Left renal cortex interstitium (tissue), 4 donors: ENCODE measurements around the gene PCDH8. TPM values are rescaled to one million over a fixed set of nuclear protein-coding genes. Genes with fewer than 3 reads are reported as not detected.
A peak's percentile ranks its signal among the peaks of the same experiment; 100 is the strongest.
"Not testable (repeated sequence)": the region's sequence is repeated elsewhere in the genome, so short reads cannot be mapped to it uniquely, and the experiment has no call there.

Experiments
- DNase-seq, 4 donors: peaks; one replicate each; pipeline ENCODE4 v3.0.0-alpha.2; 2013; ENCODE audit warnings: low read depth in 4 of 4, low spot score in 2 of 4, missing footprints in 1 of 4
- polyA plus RNA-seq, 4 donors: library from polyadenylated mRNA; unstranded; fragments of 120-200 nt; gene quantifications; one replicate each; pipeline ENCODE4 v1.2.1, GENCODE V29; 2013; ENCODE audit not compliant: insufficient read length in 4 of 4

PCDH8 gene
- polyA plus RNA-seq, 4 donors: 0.09 to 0.18 TPM; not detected in 2

DNA sequence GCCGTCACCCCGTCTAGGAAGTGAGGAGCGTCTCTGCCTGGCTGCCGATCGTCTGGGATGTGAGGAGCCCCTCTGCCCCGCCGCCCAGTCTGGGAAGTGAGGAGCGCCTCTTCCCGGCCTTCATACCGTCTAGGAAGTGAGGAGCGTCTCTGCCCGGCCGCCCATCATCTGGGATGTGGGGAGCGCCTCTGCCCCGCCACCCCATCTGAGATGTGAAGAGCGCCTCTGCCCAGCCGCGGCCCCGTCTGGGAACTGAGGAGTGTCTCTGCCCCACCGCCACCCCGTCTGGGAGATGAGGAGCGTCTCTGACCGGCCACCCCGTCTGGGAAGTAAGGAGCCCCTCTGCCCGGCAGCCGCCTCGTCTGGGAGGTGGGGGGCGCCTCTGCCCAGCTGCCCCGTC is 30.6 kb downstream of the PCDH8 start:
- DNase-seq: not testable (repeated sequence)

DNA sequence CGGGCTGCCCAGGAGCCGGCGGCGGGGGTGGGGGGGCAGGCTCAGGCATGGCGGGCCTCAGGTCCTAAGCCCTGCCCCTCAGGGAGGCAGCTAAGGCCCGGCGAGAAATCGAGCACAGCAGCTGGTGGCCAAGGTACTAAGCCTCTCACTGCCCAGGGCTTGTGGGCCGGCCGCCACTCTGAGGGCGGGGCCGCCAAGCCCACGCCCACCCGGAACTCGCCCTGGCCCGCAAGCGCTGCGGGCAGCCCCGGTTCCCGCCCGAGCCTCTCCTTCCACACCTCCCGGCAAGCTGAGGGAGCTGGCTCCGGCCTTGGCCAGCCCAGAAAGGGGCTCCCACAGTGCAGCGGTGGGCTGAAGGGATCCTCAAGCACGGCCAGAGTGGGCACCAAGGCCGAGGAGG is 33.1 kb downstream of the PCDH8 start:
- DNase-seq: no peak

DNA sequence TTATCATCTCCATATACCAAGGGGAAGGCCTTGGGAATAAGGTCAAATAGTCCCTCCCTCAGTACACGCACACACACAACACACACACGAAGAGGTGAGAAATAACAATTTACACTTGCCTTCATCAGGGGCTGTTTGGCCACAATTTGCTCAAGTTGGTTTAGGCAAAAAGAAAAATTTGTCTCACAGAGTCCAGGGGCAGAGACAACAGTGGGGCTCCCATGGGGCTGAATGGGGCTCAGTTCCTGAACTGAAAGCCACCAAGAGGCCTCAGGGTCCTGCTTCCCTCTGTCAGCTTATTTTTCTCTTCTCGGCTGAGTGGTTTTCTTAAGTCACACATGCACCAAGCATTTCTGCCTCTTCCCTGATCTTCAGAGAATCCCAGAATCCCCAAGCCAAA is 35.5 kb downstream of the PCDH8 start:
- DNase-seq: no peak

DNA sequence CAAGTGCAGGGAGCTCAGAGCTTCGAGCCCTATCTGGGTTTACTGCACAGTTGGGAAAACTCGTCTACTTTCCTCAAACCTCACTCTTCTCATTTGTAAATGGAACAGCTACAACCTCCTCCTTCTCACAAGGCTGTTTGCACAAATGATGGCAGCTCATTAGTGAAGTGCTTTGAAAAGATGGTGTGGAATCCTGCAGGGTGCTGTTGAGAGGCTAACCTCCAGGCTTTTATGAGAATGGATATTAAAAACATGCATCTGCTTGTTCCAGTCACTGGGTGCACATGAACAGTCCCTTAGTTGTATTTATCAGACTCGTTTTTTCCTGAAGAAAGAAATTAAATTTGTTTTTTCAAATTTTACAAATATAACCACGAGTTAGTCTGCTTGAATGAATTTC is 36.6 kb downstream of the PCDH8 start:
- DNase-seq: no peak

DNA sequence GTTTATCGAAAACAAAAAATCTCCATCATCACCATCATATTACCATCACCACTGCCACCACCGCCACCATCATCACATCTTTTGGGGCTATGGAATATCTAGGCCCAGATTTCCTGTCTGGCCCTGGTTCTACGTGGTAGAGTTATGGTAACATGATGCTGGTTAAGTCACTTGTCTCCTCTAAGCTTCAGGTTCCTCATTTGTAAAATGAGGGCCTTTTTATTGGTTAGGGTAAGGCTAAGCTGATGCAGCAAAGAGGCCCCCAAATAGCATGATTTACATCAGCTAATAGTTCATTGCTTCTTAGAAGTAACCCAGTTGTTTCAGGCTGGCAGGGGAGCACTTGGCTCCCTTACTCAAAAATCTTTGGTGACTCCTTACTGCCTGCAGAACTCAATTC is 37.9 kb downstream of the PCDH8 start:
- DNase-seq: no peak

DNA sequence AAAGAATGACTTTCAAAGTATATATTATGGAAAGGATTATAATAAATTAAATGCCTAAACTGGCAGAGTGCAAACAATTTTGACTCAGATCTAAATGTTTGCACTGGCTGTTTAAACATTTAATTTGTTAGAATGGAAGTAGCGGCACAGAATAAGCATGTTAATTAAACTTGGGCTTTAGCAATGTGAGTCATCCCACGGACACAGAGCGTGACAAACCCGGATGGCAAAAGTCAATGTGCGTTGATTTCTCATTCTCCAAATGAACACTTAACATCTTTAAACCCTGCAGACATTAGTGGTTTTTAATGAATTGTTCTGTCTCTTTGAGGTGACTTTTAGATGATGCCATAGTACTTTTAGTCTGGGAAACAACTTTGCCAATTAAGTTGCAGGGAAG is 38.4 kb downstream of the PCDH8 start:
- DNase-seq: no peak

DNA sequence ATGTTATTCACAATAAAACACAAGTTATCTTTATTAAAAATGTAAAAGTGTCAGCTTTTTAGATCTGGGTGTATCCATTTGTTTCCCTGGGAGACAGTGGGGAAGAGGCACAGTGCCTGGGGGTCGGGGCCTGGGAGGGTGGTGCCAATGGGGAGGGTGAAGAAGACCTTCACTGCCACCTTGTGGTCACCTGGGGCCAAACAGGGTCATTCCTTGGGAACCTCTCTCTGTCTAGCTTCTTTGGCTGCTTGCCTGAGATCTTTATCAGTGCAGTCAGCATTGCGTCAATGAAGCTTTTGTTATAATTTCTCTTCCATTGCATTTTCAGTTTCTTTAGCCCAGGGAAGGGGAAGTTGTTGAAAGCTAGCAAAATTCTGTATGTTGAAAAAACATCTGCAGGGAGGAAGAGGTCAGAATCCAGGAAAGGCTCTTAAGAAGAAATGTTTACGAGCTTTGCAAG is 39.1 kb downstream of the PCDH8 start:
- peak in 3 of 4 donors; percentile 37 to 49 (median 48) for DNase-seq

DNA sequence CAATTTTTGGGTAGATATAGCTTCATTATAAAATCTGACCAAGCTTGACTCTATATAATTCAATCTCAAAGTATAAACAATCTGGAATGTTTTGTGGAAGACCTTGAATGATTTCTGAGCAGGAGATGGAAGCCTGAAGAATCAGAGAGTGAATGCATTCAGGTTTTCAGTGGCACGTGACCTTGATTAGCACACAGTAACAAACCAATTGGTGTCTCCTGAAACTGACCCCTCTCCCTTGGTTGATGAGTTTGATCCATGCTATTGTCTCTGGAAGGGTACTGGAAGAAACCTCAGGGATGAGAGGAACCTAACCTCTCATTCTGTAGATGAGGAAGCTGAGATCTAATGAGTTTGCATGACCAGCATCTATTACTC is 39.6 kb downstream of the PCDH8 start:
- no peak for DNase-seq

DNA sequence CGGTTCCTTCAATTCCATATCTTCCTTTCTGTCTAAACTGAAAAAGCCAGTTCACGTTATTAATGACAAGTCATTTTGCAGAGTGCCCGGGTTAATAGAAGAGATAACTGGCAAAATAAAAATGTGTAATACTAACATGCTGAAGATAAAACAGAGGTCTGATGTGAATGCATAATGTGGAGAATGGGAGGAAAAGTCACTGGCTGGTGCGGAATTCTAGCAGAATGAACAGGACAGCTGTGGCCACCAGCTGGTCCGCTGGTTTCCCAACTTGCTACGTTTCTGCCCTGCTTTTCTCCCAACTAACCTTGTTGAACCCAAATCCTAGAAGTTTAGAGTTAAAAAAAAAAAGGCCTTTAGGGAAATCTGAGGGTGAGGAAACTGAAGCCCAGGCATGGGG is 42.4 kb downstream of the PCDH8 start:
- DNase-seq: no peak

DNA sequence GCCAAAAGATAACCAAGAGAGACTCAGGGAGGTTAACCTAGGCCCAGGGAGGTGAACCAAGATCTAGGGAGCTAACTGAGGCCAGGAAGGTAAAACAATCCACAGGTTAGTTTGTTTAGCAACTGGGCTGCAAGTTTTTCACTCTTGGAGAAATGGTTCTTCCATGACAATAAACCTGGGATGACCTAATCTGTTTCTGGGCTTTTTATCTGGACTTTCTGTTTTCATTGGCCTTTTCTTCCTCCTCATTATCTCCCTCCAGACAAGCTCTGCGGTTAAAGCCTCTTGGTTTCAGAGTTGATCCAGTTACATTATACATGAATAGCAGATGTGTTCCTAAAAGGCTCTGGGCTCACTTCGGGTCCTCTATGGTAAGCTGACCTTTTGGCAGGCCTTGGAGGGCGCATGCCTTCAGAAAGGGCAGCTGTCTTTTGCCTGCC is 44.2 kb downstream of the PCDH8 start:
- DNase-seq: no peak

DNA sequence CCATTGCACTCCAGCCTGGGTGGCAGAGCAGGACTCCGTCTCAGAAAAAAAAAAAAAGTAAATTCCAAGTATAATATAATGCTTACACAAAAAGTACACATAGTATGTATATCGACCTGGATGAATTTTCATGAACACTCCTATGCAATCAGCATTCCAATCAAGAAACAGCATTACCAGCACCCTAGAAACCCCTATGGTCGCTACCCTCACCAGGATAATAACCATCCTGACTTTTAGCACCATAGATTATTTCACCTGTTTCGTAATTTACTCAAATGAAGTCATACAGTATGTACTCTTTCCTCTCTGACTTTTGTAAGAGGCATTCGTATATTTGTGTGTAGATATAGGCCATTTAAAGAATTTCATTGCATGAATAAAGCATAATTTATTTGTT is 47.6 kb downstream of the PCDH8 start:
- DNase-seq: no peak

DNA sequence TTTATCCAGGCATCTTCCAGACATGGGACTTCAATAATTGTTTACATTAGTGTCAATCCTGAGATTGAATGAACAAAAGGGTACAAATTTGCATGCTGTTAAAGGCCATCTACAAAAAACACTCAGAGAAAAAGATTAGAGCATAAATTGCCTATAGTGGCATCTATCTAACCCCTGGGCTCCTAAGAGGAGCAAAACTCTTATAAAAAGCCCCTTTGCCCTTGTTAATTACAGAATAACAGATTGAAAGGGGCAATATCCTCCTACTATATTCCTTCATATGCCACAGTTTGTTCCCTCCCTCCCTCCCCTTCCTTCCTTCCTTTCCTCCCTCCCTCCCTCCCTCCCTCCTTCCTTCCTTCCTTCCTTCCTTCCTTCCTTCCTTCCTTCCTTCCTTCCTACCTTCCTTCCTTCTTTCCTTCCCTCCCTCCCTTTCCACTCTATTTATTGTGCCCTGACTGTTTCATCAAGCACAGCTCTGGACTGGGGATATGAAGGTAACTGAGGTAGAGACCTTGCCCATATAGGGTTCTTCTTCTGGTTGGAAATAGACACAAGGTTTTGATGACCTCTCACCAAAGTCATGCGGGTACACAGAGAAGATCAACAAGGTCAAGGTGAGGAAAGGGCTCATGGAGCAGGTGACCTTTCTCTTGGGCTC is 49.5 kb downstream of the PCDH8 start:
- no peak for DNase-seq

DNA sequence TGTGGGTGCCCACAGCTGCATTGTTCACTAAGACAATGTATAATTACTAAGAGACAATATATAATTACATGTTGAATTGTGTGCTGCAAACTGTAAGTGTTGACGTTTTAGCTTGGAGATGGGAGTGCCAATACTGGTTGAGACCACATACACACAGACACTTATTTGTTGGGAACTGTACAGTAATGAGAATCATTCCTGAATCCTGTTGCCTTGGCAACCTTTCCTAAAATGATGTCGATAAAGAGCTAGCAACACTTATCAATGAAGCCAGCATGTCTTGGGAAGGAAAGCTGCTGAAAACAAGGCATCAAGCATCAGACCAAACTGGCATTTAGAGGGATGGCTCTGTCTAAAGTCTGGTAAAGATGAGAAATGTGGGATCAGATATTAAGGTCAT is 51.3 kb downstream of the PCDH8 start:
- DNase-seq: no peak

DNA sequence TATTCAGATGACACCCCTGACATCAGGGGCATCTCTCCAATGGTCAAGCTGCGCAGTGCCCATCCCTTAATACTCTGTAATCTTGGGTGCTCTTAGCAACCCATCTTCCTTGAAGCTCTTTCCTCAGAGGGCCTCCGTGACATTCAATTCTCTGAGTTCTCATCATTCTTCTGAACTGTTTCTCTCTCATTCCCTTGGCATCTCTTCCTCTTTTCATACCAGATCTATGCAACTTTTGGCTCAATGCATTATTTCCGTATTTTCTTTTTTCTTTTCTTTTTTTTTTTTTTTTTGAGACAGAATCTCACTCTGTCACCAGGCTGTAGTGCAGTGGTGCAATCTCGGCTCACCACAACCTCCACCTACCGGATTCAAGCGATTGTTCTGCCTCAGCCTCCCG is 53.9 kb downstream of the PCDH8 start:
- DNase-seq: no peak

DNA sequence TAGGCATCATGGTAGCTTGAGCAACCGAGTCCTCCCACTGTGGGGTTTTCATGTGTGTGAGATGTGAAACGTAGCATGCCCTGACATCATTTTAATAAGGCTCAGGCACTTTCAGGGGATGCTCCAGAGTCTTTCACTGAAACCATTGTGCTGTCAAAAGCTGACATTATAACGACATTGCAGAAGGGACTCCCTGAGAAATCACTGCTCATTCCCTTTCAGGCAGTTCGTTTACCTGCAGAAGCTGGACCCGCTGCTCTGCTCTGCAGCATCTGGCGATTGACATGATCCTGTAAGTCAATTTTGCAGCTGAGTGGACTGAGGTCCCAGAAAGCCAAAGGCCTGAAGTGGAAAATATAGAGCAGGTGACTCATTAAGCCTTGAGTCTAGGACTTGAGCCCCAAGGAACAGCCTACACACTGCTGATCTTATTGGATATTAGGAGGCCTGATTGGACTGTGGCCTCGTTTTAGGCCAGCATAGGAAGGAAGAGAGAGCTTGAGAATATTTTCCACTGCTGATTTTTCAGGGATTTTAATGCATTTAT is 54.9 kb downstream of the PCDH8 start:
- DNase-seq: no peak

Other genes with a start within 250 kb of the PCDH8 start
- 10 to 100 TPM; 20.1 to 25.8 (median 21.4) TPM for gene HNRNPA1L2, start 206.2 kb downstream of the PCDH8 start, polyA plus RNA-seq
- 10 to 100 TPM; 47.5 to 62.5 (median 51.3) TPM for gene SUGT1, start 195.8 kb downstream of the PCDH8 start, polyA plus RNA-seq
- gene CNMD, start 108.8 kb downstream of the PCDH8 start, polyA plus RNA-seq: 1 to 10 TPM in 1 of 4 donors, under 1 TPM in 3; 0.58 to 1.3 (median 0.87) TPM
- under 1 TPM; 0.41 to 0.72 (median 0.49) TPM for gene OLFM4, start 180.2 kb upstream of the PCDH8 start, polyA plus RNA-seq